ENCODE measurements around the gene PARD3B.

- TF ChIP-seq CTCF (IDR thresholded peaks at IDR 0.05) (no peak), POLR2A (IDR thresholded peaks at IDR 0.05) (no peak), POLR2AphosphoS5 (IDR thresholded peaks at IDR 0.05) (no peak)
These were observed 916.7 kb downstream of the PARD3B start for GRCh38 chr2:205461678-205462665.

All from prostate gland (tissue), 2 donors.